HepG2 (cell line): ENCODE data around the gene SLC2A4. TPM values are rescaled to one million over a fixed set of nuclear protein-coding genes. Genes with fewer than 3 reads are reported as not detected.
A peak's percentile ranks its signal among the peaks of the same experiment; 100 is the strongest.

ENCODE experiments used
- ADNP ChIP-seq: sonication (generic); formaldehyde crosslinking; IDR thresholded peaks from 2 replicates; pipeline ENCODE4 v1.4.0; 2020; ENCODE audit warnings: missing genetic modification reagents
- AGO1 ChIP-seq: fragments of 200-400 bp; formaldehyde crosslinking; IDR thresholded peaks from 2 replicates; pipeline ENCODE4 v1.6.1; 2017; ENCODE audit warnings: mild to moderate bottlenecking, low read depth, low read length, moderate library complexity; ENCODE audit not compliant: poor library complexity, severe bottlenecking
- MXI1 ChIP-seq: IDR thresholded peaks from 3 replicates; pipeline ENCODE4 v1.6.1; 2012; ENCODE audit warnings: low read depth, low read length, inconsistent platforms, borderline replicate concordance
- NFYC ChIP-seq: IDR thresholded peaks from 2 replicates; pipeline ENCODE4 v1.6.1; 2016; ENCODE audit warnings: missing genetic modification reagents, missing compliant biosample characterization
- PRPF4 ChIP-seq: fragments of 200-400 bp; formaldehyde crosslinking; IDR thresholded peaks from 2 replicates; pipeline ENCODE4 v1.6.1; 2016; ENCODE audit warnings: low read length, low read depth; ENCODE audit not compliant: poor library complexity, severe bottlenecking
- RARG ChIP-seq: sonication (generic); formaldehyde crosslinking; IDR thresholded peaks from 2 replicates; pipeline ENCODE4 v1.4.0; 2020; ENCODE audit warnings: low read depth, mild to moderate bottlenecking, missing genetic modification reagents
- RFXANK ChIP-seq: IDR thresholded peaks from 2 replicates; pipeline ENCODE4 v1.6.1; 2016
- SKIL ChIP-seq: sonication (generic); formaldehyde crosslinking; IDR thresholded peaks from 2 replicates; pipeline ENCODE4 v1.8.0; 2022; ENCODE audit warnings: missing genetic modification reagents, mild to moderate bottlenecking, moderate library complexity, borderline replicate concordance
- SMYD3 ChIP-seq: sonication (generic); formaldehyde crosslinking; IDR thresholded peaks from 2 replicates; pipeline ENCODE4 v1.8.1; 2023; ENCODE audit warnings: mild to moderate bottlenecking, missing genetic modification reagents
- ZBTB38 ChIP-seq: sonication (generic); formaldehyde crosslinking; IDR thresholded peaks from 2 replicates; pipeline ENCODE4 v1.5.1; 2020; ENCODE audit warnings: mild to moderate bottlenecking, missing genetic modification reagents
- ZFP91 ChIP-seq: sonication (generic); formaldehyde crosslinking; IDR thresholded peaks from 2 replicates; pipeline ENCODE4 v1.9.0; 2022; ENCODE audit warnings: missing genetic modification reagents, mild to moderate bottlenecking, borderline replicate concordance
- ZNF138 ChIP-seq: sonication (generic); formaldehyde crosslinking; IDR thresholded peaks from 2 replicates; pipeline ENCODE4 v1.5.0; 2020; ENCODE audit warnings: mild to moderate bottlenecking, low read depth, missing genetic modification reagents
- ZNF17 ChIP-seq: sonication (generic); formaldehyde crosslinking; IDR thresholded peaks from 2 replicates; pipeline ENCODE4 v1.5.0; 2020; ENCODE audit warnings: mild to moderate bottlenecking, missing genetic modification reagents
- ZNF260 ChIP-seq: sonication (generic); formaldehyde crosslinking; IDR thresholded peaks from 2 replicates; pipeline ENCODE4 v1.4.0; 2020; ENCODE audit warnings: missing genetic modification reagents, low read depth, mild to moderate bottlenecking, borderline replicate concordance
- ZNF674 ChIP-seq: sonication (generic); formaldehyde crosslinking; IDR thresholded peaks from 2 replicates; pipeline ENCODE4 v1.5.0; 2020; ENCODE audit warnings: low read depth, mild to moderate bottlenecking, missing genetic modification reagents
- ZNF709 ChIP-seq: sonication (generic); formaldehyde crosslinking; IDR thresholded peaks from 2 replicates; pipeline ENCODE4 v1.5.0; 2020; ENCODE audit warnings: mild to moderate bottlenecking, missing genetic modification reagents
- ZNF761 ChIP-seq: sonication (generic); formaldehyde crosslinking; conservative IDR thresholded peaks from 2 replicates; pipeline ENCODE4 v1.4.0; 2020; ENCODE audit warnings: mild to moderate bottlenecking, missing genetic modification reagents
- ZNF781 ChIP-seq: sonication (generic); formaldehyde crosslinking; IDR thresholded peaks from 2 replicates; pipeline ENCODE4 v1.5.1; 2020; ENCODE audit warnings: borderline replicate concordance, mild to moderate bottlenecking, missing genetic modification reagents; ENCODE audit errors: not compliant biosample characterization
- ZNF816 ChIP-seq: sonication (generic); formaldehyde crosslinking; IDR thresholded peaks from 2 replicates; pipeline ENCODE4 v1.8.0; 2022; ENCODE audit warnings: missing genetic modification reagents, mild to moderate bottlenecking, borderline replicate concordance
- ZSCAN12 ChIP-seq: sonication (generic); formaldehyde crosslinking; IDR thresholded peaks from 2 replicates; pipeline ENCODE4 v1.9.0; 2021; ENCODE audit warnings: mild to moderate bottlenecking, missing genetic modification reagents
- polyA plus RNA-seq, 8 experiments: library from polyadenylated mRNA; depleted of rRNA in 3 of 8; stranded (reverse) in 7 of 8; unstranded in 1 of 8; fragments of >200 nt; fragmentation: Illumina TruSeq in 4 of 8; extraction: Trizol in 4 of 8; gene quantifications; 2 replicates each; pipeline versions ENCODE4 v1.2.1 to v1.2.3, GENCODE V29; 2011 to 2016; ENCODE audit warnings: low read depth in 4 of 8, missing spikeins in 1 of 8, mixed read lengths in 1 of 8; ENCODE audit not compliant: insufficient read depth in 1 of 8
- total RNA-seq, 5 experiments: library from RNA; depleted of rRNA; stranded (reverse); fragments of >200 nt; fragmentation: Illumina TruSeq; extraction: Trizol; gene quantifications; 2 replicates each; pipeline ENCODE4 v1.2.3, GENCODE V29; 2016; ENCODE audit warnings: low read depth in 1 of 5
- TF ChIP-seq, protein P1 (sequence below), 2 experiments: sonication (generic) in 1 of 2; formaldehyde crosslinking in 1 of 2; IDR thresholded peaks; 2 replicates each; pipeline versions ENCODE4 v1.4.0 to v1.6.1; 2018 to 2020; ENCODE audit warnings: missing genetic modification reagents in 2 of 2, borderline replicate concordance in 1 of 2, low read depth in 1 of 2, mild to moderate bottlenecking in 1 of 2, missing biosample characterization in 1 of 2
- TF ChIP-seq, protein P2 (sequence below): sonication (generic); formaldehyde crosslinking; IDR thresholded peaks from 2 replicates; pipeline ENCODE4 v1.5.1; 2020; ENCODE audit warnings: mild to moderate bottlenecking, moderate library complexity, missing genetic modification reagents

SLC2A4 gene
- total and polyA plus RNA-seq, 2 of the 13 experiments (the other 11 are each of a cell fraction or from before 2014, with no cell fraction given) = 4.9 to 5.8 TPM

DNA sequence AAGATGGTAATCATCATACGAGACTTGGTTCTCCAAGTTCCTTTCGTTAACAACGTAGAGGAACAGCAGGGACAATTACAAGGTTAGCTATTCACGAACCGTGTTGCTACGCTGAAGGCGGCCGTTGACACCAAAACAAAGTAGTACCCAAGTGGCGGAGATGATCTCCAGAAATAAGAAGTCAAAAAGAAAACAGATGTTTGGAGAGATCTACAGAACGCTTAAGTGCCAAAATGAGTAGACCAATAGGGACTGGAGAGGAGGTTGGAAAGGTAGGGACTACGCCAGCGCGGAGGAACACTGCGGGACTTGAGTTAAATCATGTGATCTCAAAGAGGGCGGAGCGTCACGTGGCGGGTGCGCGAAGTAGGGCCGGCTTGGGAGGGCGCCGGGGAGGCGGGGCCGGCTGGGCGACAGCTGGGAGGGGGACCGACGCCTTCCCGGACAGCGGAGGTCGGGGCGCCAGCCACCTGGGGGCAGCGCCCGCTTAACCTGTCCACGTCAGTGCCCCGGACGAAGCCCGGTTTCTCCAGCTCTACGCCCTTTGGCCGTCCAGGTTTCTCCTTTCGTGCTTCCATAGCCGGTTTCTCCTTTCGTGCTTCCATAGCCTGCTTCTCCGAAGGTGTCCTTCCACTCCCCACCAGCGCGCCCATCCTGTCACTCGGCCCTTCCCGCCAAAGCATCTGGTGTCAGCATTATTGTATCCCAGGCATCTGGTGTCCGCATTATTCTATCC, 38.6 kb upstream of the SLC2A4 start (continued):
- TF ChIP-seq, protein P1, sequence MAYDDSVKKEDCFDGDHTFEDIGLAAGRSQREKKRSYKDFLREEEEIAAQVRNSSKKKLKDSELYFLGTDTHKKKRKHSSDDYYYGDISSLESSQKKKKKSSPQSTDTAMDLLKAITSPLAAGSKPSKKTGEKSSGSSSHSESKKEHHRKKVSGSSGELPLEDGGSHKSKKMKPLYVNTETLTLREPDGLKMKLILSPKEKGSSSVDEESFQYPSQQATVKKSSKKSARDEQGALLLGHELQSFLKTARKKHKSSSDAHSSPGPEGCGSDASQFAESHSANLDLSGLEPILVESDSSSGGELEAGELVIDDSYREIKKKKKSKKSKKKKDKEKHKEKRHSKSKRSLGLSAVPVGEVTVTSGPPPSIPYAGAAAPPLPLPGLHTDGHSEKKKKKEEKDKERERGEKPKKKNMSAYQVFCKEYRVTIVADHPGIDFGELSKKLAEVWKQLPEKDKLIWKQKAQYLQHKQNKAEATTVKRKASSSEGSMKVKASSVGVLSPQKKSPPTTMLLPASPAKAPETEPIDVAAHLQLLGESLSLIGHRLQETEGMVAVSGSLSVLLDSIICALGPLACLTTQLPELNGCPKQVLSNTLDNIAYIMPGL (CRISPR knock-in tag; IDR thresholded peaks at IDR 0.05; ENCODE audit: borderline replicate concordance in 1 of 2, low read depth in 1 of 2) = peak; percentile 55 to 70; a peak in 2 of 4 replicates
- TF ChIP-seq ZBTB38 (CRISPR knock-in tag) = peak; percentile 73; the same call in 1 of the 2 replicates
- TF ChIP-seq ZNF674 (CRISPR knock-in tag) = no peak
- TF ChIP-seq SMYD3 (CRISPR knock-in tag) = no peak
- no peak for TF ChIP-seq ADNP
- no peak for TF ChIP-seq AGO1
- TF ChIP-seq, protein P2, sequence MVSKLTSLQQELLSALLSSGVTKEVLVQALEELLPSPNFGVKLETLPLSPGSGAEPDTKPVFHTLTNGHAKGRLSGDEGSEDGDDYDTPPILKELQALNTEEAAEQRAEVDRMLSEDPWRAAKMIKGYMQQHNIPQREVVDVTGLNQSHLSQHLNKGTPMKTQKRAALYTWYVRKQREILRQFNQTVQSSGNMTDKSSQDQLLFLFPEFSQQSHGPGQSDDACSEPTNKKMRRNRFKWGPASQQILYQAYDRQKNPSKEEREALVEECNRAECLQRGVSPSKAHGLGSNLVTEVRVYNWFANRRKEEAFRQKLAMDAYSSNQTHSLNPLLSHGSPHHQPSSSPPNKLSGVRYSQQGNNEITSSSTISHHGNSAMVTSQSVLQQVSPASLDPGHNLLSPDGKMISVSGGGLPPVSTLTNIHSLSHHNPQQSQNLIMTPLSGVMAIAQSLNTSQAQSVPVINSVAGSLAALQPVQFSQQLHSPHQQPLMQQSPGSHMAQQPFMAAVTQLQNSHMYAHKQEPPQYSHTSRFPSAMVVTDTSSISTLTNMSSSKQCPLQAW (CRISPR knock-in tag) = no peak
- no peak for TF ChIP-seq ZNF138 (CRISPR knock-in tag)
- TF ChIP-seq ZSCAN12 (CRISPR knock-in tag) = peak; percentile 59; the same call in 1 of the 2 replicates
- peak; percentile 41; the same call in 1 of the 2 replicates for TF ChIP-seq NFYC
- no peak for TF ChIP-seq ZNF816 (CRISPR knock-in tag)
- no peak for TF ChIP-seq RARG (CRISPR knock-in tag)
- TF ChIP-seq MXI1 = peak; percentile 79; the same call in 1 of the 3 replicates
- TF ChIP-seq ZNF709 (CRISPR knock-in tag) = peak; percentile 36; the same call in 1 of the 2 replicates
- no peak; the same call in 1 of the 2 replicates for TF ChIP-seq ZNF761 (CRISPR knock-in tag)
- TF ChIP-seq RFXANK (CRISPR knock-in tag) = peak; percentile 50; the same call in 1 of the 2 replicates
- TF ChIP-seq PRPF4 = no peak
- no peak for TF ChIP-seq ZNF260 (CRISPR knock-in tag)
- peak; percentile 52 for TF ChIP-seq ZFP91
- no peak for TF ChIP-seq ZNF781 (CRISPR knock-in tag)
- TF ChIP-seq ZNF17 (CRISPR knock-in tag) = no peak
- peak; percentile 49; the same call in 1 of the 2 replicates for TF ChIP-seq SKIL (CRISPR knock-in tag)
